Hepatocyte (in vitro differentiated cells): Measurements from ENCODE around the gene SCN1B.
"Not testable (repeated sequence)": the region's sequence is repeated elsewhere in the genome, so short reads cannot be mapped to it uniquely, and the experiment has no call there.

Source experiments
- EZH2phosphoT487 ChIP-seq: fragments of 200-600 bp; sonication (generic); IDR thresholded peaks from one replicate; pipeline ENCODE4 v1.6.1; 2018; ENCODE audit warnings: antibody characterized with exemption, mild to moderate bottlenecking, low read depth, moderate library complexity; ENCODE audit not compliant: unreplicated experiment, severe bottlenecking
- TF ChIP-seq, protein P1 (sequence below): fragments of 200-600 bp; sonication (generic); IDR thresholded peaks from 2 replicates; pipeline ENCODE4 v1.5.1; 2016; ENCODE audit warnings: antibody characterized with exemption, mild to moderate bottlenecking; ENCODE audit not compliant: poor library complexity

DNA sequence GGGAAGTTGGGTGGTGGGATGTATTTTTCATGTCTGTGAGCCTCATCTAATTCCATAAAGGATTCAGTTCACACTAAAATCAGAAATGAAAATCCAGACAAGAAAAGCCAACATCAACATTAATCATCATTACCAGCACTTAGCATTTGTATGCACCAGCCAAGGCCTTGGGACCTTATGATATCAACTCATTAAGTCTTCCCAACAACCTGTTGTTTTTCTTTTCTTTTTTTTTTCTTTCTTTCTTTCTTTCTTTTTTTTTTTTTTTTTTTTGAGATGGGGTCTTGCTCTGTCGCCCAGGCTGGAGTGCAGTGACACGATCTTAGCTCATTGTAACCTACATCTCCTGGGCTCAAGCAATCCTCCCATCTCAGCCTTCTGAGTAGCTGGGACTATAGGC is 20.4 kb downstream of the SCN1B start:
- TF ChIP-seq, protein P1, sequence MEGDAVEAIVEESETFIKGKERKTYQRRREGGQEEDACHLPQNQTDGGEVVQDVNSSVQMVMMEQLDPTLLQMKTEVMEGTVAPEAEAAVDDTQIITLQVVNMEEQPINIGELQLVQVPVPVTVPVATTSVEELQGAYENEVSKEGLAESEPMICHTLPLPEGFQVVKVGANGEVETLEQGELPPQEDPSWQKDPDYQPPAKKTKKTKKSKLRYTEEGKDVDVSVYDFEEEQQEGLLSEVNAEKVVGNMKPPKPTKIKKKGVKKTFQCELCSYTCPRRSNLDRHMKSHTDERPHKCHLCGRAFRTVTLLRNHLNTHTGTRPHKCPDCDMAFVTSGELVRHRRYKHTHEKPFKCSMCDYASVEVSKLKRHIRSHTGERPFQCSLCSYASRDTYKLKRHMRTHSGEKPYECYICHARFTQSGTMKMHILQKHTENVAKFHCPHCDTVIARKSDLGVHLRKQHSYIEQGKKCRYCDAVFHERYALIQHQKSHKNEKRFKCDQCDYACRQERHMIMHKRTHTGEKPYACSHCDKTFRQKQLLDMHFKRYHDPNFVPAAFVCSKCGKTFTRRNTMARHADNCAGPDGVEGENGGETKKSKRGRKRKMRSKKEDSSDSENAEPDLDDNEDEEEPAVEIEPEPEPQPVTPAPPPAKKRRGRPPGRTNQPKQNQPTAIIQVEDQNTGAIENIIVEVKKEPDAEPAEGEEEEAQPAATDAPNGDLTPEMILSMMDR = not testable (repeated sequence)
- not testable (repeated sequence) for TF ChIP-seq EZH2phosphoT487
